GM10847 (cell line): Measurements from ENCODE around the gene RDH14.

ENCODE experiments used
- POLR2A ChIP-seq: IDR thresholded peaks from 2 replicates; pipeline ENCODE4 v1.6.1; 2011; ENCODE audit not compliant: insufficient read length; ENCODE audit errors: extremely low read depth

Gene RDH14

DNA sequence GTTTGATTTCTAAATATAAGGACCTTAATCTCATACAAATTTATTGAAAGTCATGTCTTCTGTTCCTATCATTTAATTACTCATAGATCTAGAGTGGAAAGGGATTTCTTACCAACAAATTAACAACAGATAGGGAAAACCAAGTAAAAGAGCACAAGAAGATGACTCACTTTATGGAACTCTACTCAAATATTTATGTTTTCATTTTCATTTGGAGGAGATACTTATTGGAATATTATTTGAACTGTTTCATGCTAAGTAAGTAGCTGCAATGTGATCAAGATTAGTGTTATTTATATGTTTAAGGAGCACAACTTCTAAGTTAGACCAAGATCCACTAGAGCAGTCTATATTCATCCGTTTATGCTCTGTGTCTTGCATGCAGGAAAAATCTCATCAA is 27.6 kb upstream of the RDH14 start:
- no peak for TF ChIP-seq POLR2A

DNA sequence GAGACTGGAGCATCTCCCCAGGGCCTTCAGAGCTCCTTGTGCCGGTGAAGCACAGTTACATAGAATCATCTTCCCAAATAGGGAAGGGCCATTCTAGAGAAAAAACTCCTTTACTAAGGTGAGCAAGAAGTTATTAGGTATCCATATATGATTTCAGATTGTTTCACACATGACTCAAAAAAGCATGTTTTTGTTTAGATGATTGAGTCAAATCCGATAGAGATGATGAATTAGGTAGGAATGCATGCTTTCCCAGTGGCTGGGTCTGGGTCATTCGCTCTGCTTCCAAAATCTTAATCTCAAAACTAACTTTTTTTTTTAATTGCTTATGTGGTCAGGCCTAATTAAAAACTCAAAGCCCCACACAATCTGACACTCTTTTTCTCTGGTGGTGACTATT is 25.1 kb upstream of the RDH14 start:
- no peak for TF ChIP-seq POLR2A

DNA sequence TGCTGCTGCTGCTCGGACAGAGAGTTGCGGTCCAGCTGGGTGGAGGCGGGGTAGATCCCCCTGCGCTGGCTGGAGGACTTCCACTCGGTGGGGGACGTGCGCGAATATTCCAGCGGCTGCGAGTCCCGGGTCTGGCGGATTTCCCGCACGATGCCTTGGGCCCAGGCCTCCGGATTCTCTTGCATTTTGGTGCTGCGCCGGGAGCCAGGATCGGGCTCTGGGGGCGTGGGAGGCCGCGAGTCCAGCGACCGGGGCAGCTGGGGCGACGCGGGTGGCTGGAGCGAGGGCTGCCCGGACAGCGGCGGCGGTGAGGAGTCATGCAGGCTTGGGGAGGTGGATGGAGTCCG is 24.1 kb upstream of the RDH14 start:
- no peak for TF ChIP-seq POLR2A

DNA sequence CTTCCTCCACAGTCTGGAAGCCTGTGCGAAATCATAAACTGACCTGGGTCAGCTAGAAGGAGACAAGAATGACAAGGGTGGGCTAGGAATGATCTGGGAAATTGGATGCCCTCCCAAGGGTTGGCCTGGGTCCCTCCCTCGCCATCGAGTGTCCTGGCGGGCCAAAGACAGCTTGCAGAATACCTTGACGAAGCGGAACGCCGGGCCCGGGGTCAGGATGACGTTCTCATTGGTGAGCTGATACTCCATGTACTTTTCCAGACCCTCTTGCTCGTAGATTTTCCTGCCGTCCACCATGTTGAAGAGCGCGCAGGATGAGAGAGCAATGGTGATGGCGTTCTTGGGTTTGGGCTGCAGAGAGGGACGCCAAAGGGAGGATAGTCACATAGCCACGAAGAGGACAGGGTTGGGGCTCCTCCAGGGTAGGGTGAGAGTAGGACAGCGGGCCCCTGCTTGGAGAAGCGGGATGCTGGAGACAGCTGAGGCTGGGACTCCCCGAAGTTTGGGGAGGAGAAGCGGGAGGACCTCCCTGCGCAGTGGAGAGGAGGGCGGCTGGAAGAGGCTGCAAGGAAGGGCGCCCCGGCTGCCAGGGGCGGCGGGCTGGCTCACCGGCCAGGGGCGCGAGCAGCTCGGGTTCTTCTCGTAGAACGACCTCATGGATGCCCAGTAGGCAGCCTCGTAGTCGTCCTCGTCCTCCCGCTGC is 23.6 kb upstream of the RDH14 start:
- no peak for TF ChIP-seq POLR2A

DNA sequence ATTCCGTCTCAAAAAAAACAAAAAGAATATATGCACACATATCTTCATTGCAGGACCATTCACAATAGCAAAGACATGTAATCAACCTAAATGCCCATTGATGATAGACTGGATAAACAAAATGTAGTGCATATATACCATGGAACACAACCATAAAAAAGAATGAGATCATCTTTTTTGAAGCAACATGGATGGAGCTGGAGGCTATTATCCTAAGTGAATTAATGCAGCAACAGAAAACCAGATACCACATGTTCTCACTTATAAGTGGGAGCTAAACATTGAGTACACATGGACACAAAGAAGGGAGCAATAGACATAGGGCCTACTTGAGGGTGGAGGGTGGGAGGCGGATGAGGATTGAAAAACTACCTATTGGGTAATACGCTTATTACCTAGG is 20.2 kb upstream of the RDH14 start:
- no peak for TF ChIP-seq POLR2A

DNA sequence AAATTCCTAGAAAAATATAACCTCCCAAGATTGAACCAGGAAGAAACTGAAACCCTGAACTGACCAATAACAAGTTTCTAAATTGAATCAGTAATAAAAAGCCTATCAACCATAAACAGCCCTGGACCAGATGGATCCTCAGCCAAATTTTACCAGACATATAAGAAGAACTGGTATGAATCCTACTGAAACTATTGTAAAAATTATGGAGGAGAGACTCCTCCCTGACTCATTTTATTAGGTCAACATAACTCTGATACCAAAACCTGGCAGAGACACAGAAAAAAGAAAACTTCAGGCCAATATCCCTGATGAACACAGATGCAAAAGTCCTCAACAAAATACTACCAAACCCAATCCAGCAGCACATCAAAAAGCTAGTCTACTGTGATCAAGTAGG is 17.6 kb upstream of the RDH14 start:
- TF ChIP-seq POLR2A = no peak

DNA sequence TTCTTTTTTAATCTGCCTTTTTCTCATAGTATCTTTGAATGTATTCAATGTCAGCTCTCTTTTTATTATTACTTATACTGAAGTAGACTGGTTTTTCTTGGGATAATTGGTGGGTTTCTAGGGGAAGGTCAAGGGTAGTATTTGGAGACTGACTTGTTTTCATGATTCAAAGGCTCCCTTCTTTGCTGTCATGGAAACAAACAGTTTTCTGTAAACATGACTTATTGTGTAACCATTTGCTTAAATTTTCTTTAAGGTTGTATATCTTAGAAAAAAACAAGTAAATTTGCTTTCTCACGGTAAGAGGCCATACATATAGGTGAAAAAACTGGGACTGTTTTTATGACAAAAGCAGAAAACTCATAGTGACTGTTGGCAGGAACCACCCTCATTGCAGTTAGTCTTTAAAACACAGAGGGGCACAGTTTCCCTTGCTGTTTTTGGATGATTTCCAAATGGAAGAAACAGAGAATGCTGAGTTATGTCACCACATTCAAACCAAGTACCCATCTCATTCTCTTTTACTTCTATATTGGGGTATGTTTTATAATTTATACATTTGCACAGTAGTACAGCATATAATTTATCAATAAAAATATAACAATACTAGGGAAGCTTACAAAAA is 5.8 kb upstream of the RDH14 start:
- TF ChIP-seq POLR2A = no peak

DNA sequence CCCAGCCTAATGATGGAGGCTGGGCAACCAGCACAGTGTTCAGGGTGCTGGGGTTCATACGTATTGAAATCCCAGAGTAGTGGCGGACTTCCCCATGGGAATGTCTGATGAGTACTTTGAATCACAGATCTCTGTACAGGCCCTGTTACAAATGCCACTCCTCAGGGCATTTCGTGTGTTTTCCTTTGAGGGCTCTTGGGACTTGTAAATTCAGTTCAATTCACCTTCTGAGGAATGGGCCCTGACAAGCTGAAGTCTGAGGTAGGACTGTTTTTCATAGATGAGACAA is 288 bp upstream of the RDH14 start:
- no peak for TF ChIP-seq POLR2A

DNA sequence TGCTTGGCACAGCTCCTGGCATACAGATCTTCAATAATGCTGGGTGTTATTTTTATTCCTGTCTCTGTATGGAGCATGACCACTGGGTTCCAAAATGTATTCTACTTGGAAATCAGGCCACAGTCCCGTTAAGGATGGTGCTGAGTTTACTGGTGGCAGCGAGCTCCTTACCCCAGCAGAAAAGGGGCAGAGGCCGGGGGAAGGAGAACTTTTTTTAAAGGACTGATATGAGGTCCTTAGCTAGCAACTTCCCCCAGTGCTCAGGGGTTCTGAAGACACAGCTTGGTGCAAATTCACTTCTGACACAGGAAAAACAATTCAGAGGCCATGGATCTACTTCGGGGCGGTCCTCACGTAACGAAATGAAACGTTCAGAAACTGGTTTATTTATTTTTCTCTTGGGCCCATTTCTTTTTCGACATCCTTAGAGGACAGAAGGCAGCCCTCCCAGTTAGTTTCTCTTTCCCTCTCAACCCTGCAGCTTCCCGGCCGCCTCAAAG is 872 bp downstream of the RDH14 start:
- TF ChIP-seq POLR2A = no peak

DNA sequence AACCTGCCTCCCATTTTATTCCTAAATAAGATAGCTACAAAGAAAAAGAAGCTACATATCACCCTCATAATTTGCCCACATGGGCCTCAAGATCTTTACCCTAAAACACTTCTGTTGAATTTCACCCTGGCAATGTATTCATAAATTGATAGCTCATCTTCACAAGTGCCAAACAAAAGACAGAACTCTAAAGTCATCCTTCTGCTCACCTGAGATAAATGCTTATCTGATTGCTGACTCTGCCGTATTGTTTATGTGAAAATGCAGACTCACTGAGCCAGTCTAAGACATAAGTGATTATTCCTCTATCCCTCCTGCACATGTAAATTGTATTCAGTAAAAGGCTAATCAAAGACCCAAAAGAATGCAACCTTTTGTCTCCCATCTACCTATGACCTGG is 2.0 kb downstream of the RDH14 start:
- no peak for TF ChIP-seq POLR2A

DNA sequence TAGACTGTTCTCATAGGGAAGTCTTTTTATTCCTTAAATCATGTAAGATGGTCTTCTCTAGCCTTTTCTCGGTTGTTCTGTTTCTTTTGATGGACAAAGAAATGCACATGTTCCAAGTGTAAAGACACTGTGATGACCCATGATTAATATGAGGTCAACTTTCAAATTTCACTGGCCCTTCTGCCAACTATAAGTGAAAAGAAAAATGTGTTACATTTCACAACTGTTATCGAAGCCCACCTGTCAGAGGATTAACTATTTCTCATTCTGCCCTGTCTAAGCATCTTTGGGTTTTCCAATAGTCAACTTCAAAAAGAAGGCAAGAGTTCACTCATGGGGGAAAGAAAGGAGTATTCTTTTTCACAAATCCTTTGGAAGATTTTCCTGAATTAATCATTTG is 3.3 kb downstream of the RDH14 start:
- TF ChIP-seq POLR2A = no peak

DNA sequence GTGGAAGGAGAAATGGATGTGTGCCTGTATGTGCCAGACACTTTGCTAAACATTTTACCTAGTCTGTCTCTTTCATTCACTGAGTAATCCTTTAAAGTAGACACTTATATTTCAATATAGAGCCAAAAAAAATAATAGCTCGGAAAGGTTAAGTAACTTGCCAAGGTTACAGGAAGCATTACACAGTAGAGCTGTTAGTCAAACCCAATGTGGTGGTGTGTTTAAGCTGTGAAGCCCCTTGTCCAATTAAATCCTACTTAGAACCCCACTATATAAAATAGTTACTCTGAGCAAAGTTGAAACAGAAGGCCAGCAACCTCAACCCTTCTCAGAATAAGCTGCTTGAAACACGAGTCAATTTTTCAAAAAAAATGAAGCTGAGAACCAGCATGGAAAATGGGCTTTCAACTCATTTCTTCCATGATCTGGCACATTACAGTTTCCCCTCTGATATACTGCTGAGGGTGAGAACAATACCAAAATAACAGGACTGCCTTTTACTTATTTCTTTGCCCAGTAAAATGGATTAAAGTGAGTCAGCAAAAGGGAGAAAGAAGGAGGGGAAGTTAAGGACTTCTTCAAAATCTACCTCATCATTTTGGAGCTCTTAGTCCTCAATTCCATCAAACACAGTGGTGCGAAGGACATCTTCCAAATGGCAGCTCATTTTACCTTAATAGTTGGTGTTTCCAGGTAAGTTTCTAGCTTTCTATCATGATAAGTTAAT is 7.9 kb downstream of the RDH14 start:
- no peak for TF ChIP-seq POLR2A

DNA sequence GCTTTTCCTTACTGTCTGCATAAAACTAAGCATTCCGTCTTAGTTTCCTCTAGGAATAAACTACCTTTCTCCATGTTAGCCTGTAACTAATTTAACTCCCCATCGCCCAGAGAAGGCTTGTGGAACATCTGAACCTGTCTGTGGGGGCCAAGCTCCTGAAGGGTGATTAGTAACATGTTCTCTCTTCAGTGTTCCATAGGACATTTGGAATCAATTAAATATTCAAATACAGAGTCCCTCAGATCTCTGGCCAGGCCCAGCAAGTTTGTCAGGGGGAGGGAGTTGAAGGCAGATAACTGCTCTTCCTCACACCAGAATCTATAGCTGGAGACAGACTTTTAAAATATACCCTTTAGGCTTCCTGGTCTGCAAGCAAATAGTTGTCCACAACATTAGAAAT is 8.8 kb downstream of the RDH14 start:
- no peak for TF ChIP-seq POLR2A

DNA sequence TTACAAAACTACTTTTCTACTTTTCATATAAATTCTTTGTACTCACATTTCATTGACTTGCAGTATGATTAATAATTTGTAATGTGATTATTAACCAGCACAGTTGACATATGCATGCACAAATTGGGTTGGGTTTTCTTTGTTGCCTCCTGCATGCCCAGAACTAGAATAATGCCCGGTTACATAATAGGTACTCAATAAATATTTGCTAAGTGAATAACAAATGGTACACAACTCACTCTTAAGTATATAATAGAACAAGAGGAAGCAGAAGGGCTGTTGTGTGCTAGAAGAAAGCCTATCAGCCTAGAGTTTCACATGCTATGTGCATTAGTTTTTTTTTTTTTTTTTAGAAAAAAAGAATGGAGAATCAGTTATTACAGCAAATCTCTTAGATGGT is 9.3 kb downstream of the RDH14 start:
- no peak for TF ChIP-seq POLR2A

DNA sequence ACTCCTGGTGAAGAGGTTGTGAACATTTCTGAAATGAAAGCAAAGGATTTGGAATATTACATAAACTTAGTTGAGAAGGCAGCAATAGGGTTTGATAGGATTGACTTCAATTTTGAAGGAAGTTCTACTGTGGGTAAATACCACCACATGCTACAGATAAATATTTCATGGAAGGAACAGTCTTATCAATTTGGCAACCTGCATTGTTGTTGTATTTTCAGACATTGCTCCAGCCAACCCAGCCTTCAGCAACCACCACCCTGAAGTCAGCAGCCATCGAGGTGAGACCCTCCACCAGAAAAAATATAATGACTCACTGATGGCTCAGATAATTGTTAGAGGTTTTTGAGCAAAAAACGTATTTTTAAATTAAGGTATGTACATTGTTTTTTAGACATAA is 10.0 kb downstream of the RDH14 start:
- TF ChIP-seq POLR2A = no peak

DNA sequence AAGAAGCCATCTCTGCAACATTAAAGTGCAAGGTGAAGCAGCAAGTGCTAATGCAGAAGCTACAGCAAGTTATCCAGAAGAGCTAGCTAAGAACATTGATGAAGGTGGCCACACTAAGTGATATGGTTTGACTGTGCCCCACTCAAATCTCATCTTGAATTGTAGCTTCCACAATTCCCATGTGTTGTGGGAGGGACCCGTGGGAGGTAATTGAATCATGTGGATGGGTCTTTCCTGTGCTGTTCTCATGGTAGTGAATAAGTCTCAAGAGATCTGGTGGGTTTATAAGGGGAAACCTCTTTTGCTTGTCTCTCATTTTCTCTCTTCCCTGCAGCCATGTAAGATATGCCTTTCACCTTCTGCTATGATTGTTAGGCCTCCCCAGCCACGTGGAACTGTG is 11.4 kb downstream of the RDH14 start:
- no peak for TF ChIP-seq POLR2A

DNA sequence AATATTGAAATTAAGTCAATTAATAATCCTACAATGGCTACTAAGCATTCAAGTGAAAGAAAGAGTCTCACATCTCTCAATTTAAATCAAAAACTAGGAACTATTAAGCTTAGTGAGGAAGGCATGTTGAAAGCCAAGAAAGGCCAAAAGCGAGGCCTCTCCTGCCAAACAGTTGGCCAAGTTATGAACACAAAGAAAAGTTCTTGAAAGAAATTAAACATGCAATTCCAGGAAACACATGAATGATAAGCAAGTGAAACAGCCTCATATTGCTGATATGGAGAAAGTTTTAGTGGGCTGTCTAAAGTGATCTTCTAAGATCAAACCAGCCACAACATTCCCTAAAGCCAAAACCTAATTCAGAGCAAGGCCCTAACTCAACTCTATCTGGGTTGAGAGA is 11.8 kb downstream of the RDH14 start:
- TF ChIP-seq POLR2A = no peak

DNA sequence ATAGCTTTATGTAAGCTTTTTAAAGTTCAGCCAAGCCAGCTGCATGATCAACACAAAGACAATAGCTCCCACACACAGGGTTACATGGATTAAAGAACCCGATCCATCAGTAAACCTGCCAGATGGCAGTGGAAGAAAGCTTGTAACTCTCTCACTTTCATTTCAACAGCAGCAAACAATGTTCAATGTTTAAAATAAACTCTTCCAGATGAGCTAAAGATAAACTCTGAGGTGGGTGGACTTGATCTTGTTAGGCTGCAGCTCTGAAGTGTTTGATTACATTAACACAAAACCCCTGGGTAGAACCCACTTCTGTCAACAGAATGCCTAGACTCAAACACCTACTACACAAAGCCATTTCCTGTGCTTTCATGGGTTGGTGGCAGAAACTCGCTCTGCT is 13.9 kb downstream of the RDH14 start:
- TF ChIP-seq POLR2A = no peak
